SK-MEL-5 (cell line): ENCODE results near the gene AFAP1L2. TPM values are rescaled to one million over a fixed set of nuclear protein-coding genes. Genes with fewer than 3 reads are reported as not detected.

Experiments used
- DNase-seq: peaks from one replicate; pipeline ENCODE4 v3.0.0-alpha.2; 2016; ENCODE audit warnings: low read depth, low spot score
- in situ Hi-C: cut with HindIII; loops from 2 replicates; pipeline ENCODE4 v1.10.0; 2016; ENCODE audit warnings: low sequenced_read_pairs, high pct_unique_total_duplicates, low pct_unique_long_range_greater_than_20kb
- total RNA-seq: library from RNA; depleted of rRNA; stranded (reverse); fragments of >200 nt; shearing (Covaris generic); gene quantifications from 2 replicates; pipeline ENCODE4 v1.2.3, GENCODE V29; 2014

AFAP1L2 gene
- total RNA-seq, 1 experiment from 2014 or later, result 1.0 TPM

DNA sequence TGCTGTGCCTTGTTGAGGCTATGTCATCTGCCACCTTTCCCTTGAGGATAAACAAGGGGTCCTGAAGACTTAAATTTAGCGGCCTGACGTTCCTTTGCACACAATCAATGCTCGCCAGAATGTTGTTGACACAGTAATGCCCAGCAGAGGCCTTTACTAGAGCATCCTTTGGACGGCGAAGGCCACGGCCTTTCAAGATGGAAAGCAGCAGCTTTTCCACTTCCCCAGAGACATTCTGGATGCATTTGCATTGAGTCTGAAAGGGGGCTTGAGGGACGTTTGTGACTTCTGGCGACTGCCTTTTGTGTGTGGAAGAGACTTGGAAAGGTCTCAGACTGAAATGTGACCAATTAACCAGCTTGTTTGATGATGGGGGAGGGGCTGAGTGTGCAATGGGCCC lies 112.8 kb downstream of the AFAP1L2 start:
- DNase-seq, result no peak
- in situ Hi-C loops, result no loop called here

DNA sequence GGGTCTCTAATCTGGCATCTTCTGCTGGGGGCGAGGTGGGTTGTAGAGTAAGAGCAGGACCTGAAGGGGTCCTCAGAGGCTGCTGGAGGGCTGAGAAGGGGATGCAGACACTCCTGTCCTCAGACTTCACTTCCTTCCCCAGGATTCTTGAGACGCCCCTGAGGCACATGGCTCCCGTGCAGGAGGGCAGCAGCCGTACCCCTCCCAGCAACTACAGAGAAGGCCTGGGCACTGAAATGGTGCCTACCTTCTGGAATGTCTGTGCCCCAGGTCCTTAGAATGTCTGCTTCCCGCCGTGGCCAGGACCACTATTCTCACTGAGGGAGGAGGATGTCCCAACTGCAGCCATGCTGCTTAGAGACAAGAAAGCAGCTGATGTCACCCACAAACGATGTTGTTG lies 113.2 kb downstream of the AFAP1L2 start:
- in situ Hi-C loops, result no loop called here
- no peak for DNase-seq

DNA sequence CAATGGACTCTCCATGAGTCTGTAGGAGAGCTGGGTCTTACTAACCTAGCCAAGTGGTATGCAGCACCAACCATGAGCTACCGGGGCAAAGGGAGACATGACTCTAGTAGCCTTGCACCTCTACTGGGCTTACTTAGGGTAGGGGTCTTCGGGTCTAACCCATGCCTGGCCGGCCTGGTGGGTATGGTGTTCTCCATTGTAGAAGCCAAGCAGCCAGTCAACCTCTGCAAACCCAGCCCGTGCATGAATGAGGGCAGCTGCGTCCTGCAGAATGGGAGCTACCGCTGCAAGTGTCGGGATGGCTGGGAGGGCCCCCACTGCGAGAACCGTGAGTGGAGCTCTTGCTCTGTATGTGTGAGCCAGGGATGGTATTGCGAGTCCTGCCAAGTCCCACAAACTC lies 114.3 kb downstream of the AFAP1L2 start:
- in situ Hi-C loops, result no loop called here

DNA sequence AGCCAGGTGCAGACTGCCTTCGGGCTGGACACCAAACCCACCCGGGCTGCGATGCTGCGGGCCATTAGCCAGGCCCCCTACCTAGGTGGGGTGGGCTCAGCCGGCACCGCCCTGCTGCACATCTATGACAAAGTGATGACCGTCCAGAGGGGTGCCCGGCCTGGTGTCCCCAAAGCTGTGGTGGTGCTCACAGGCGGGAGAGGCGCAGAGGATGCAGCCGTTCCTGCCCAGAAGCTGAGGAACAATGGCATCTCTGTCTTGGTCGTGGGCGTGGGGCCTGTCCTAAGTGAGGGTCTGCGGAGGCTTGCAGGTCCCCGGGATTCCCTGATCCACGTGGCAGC lies 115.2 kb downstream of the AFAP1L2 start:
- in situ Hi-C loops, result no loop called here
- no peak for DNase-seq

More for the DNA sequence above, 114.3 kb downstream of the AFAP1L2 start:
- no peak for DNase-seq

DNA sequence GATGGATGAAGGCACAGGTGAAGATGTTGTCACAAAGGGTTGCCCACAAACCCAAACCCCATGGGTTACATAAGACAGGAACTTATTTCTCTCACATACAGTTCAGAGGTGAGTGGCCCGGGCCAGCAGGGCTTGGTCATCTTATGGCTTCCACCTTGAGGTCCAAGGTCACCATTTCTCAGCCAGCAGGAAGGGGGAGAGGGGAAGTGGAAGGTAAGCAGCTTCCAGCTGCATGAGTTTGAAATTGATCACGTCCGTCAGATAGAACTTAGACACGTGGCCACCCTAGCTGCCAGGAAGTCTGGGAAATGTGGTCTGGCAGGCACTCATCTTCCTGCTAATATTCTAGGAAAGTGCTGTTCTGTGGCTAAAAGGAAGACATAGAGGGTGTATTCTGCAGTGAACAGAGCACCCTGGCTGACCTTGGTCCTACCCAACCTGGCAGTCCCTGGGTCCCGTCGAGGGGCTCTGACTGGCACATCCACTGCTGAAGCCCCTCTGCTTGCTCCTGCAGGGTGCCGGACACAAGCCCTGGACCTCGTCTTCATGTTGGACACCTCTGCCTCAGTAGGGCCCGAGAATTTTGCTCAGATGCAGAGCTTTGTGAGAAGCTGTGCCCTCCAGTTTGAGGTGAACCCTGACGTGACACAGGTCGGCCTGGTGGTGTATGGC lies 115.7 kb downstream of the AFAP1L2 start:
- in situ Hi-C loops, result no loop called here
- DNase-seq, result no peak

DNA sequence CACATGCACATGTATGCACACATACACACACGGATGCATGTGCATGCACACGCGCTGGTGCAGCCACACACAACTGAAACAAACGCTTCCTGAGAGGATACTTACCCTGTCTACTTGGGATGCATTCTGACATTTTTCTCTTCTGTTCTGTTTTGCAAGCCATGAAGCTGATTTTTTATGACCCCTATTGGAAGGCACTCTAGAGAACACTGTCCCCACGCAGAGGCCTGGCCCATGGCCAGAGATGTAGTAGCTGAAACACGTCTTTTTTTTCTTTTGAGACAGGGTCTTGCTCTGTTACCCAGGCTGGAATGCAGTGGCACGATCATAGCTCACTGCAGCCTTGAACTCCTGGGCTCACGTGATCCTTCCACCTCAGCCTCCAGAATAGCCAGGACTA lies 117.4 kb downstream of the AFAP1L2 start:
- in situ Hi-C loops, result no loop called here
- no peak for DNase-seq

DNA sequence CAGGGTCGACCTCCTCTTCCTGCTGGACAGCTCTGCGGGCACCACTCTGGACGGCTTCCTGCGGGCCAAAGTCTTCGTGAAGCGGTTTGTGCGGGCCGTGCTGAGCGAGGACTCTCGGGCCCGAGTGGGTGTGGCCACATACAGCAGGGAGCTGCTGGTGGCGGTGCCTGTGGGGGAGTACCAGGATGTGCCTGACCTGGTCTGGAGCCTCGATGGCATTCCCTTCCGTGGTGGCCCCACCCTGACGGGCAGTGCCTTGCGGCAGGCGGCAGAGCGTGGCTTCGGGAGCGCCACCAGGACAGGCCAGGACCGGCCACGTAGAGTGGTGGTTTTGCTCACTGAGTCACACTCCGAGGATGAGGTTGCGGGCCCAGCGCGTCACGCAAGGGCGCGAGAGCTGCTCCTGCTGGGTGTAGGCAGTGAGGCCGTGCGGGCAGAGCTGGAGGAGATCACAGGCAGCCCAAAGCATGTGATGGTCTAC lies 118.3 kb downstream of the AFAP1L2 start:
- in situ Hi-C loops, result no loop called here
- no peak for DNase-seq

DNA sequence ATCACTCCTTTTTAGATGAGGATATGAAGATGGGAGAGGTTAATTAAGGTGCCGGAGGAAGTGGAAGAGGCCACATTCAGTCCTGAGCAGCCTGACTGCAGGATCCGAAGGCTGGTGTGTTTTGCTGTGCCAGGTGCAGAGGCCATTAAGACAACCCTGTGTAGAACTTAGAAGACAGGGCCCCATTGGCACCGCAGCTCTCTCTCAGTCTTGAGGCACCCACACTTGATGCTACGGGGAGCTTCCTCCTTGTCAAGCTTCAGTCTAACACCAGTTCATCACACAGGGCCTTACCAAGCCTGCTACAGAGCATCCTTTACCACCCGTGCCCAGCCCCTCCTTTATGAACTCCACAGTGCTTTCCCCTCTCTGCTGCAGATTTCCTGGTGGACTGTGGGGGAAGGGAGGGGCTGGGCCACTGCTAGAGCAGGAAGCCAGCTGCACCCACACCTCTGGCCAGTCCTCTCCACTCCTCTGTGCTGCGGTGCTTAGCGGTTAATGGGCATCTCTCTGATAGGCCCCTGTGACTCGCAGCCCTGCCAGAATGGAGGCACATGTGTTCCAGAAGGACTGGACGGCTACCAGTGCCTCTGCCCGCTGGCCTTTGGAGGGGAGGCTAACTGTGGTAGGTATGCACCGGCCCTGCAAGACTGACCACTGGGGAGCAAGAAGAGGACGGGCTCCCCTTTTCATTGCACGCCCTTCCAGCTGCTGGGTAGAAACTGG lies 119.8 kb downstream of the AFAP1L2 start:
- DNase-seq, result no peak
- in situ Hi-C loops, result no loop called here

DNA sequence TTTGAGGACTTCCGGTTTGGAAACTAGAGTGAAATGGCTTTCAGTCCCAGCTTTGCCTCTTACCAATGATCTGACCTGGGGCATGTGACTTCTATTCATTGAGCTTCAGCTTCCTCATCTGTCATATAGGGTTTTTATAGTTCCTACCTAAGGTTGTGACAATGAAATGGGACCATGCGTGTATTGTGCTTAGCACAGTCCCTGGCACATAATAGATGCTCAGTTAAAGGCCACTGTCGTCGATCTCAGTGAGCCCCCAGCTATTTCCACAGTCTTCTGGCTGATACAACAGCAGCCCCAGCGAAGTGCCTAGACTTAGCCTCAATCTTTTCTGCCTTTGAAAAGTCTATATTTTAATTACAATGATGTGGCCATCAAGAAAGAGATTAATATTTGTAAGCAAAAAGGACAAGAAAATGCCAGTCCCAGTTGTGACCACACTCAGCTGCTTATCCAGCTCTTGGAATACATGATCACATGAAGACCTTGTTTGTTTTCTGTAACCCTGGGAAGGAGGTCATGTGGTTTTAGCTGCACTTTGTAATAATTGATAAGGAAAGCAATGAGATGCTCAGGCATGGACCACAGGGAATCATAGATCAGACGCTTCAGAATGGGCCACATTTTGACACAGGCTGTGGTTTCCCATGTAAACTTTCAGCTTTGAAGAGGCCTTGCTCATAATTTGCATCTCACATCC lies 120.6 kb downstream of the AFAP1L2 start:
- in situ Hi-C loops, result no loop called here
- peak; percentile 7 for DNase-seq

DNA sequence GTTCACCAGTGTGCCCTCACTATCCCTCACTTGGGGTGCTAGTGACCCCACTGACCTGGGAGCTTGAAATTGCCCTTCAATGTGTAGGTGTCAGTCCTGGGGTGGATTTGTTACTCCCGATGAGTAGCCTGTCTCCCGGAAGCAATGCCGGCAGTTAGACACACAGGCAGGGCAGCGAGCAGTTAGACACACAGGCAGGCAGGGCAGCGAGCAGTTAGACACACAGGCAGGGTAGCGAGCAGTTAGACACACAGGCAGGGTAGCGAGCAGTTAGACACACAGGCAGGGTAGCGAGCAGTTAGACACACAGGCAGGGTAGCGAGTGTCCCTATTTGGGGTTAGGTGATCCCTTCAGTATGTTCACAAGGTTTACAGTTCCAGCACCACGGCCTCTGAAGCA lies 121.2 kb downstream of the AFAP1L2 start:
- in situ Hi-C loops, result no loop called here
- no peak for DNase-seq

DNA sequence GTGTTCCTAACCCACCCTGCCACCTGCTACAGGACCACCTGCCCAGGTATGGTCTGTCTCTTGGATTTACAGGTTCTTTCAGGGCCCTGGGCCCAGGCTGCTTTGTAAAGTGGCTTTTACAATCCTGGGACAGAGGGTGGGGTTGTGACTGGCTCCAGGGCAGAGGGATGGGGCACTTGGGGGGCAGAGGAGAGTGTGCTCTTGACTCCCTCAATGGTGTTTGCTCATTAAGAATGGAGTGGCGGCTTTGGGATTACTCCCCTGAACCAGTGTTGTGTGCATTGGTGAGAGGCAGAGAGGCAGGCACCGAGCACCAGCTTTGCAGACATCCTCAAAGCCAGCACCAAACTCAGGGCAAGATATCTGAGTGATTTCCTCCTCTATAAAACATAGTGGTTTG lies 121.8 kb downstream of the AFAP1L2 start:
- in situ Hi-C loops, result no loop called here

DNA sequence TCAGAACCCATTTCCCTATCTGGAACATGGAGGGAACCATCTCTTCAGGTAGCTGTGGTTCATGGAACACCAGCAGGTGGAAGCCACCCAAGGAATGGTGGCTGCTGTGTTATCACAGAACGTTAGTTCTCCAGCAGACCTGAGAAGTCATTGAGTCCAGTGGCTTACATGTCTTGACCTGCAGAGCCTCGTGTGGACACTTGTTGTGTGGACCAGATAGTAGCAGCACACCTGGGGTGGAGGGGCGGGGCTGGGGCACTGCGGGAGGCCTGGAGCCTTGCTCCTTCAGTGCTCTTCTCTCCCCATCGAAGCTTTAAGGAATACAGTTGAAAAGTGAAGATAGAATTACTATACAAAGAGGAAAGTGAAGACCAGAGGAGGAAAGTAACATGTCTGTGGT lies 122.8 kb downstream of the AFAP1L2 start:
- DNase-seq, result no peak
- in situ Hi-C loops, result no loop called here

More for the DNA sequence above, 121.8 kb downstream of the AFAP1L2 start:
- no peak for DNase-seq

DNA sequence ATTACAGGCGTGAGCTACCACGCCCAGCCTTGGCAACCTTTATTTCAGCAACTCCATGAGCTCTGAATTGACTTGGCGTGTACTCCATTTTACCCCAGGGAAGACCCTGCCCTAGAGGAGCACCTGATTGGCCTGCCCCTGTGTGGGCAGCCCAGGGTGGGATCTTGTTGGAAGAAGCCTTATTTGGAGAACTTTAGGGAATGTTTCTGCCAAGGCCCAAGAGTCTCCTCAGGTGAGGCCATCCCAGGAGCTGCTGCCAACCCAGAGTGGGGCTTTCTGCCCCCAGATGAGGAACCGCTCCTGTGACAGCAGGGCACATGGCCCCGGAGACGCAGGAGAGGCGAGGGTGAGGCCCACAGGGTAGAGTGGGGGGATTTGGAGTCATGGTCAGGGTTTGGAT lies 123.3 kb downstream of the AFAP1L2 start:
- no peak for DNase-seq
- in situ Hi-C loops, result no loop called here

DNA sequence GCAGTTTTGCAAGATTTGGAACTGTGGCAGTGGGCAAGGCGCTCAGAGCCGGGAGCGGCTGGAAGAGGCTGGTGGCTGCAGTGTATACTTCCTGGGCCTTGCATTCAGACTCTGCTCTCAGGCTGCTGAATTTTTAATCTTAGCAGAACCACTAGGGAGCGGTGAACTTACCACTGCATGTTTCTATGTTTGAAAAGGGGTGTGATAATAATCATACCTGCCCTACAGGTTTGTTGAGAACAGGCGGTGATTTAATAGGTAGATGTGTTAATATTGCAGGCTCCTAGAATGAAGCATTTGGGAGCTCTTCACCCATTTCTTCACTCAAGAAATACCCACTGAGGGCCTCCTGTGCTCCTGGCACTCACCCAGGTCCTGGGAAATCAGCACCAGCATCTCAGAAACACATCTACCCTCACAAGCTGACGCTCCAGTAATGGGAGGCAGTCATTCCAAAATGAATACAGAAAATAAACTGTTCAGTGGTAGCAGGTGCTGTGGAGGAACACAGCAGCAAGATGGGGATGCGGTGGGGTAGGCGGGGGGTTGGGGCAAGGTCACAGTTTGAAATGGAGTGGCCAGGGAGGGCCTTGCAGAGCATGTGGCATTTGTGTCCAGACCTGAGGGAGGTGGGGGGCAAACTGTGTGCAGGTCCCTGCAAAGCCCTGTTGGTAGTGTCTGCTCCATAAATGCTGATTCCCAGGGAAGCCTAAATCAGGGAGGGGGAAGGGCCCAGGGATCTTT lies 124.2 kb downstream of the AFAP1L2 start:
- in situ Hi-C loops, result no loop called here
- DNase-seq, result no peak

DNA sequence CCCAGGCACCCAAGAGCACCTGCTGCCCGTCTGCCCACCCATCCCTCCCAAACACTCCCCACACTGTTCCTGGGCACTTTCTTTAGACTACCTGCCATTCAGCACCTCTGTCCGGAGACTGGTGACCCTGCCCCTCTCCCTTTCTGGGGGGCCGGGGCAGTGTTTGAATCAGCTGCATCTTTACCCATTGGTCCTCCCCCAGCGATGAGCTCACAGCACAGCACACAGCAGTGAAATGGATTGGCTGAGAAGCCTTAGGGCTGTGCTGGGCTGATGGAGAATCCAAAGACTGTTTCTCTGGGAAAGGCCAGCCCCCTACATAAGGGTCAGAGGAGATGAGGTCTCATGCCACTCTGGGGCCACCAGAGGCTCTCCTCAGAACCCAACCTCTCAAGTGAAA lies 125.0 kb downstream of the AFAP1L2 start:
- DNase-seq, result no peak
- in situ Hi-C loops, result no loop called here

DNA sequence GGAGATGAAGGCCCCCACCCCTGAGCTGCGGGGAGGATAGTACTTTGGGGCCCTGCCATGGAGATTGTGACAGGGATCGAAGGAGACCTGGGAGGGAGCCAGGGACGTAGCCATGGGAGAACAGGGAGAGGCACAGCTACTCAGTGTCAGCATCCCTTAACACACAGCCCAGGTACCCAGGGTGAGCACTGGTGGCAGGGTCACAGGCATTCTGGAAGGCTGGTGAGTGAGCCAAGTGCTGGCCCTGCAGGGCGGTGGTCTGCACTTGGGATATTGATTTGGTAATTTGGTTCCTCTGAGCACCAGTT lies 125.5 kb downstream of the AFAP1L2 start:
- in situ Hi-C loops, result no loop called here
- no peak for DNase-seq

DNA sequence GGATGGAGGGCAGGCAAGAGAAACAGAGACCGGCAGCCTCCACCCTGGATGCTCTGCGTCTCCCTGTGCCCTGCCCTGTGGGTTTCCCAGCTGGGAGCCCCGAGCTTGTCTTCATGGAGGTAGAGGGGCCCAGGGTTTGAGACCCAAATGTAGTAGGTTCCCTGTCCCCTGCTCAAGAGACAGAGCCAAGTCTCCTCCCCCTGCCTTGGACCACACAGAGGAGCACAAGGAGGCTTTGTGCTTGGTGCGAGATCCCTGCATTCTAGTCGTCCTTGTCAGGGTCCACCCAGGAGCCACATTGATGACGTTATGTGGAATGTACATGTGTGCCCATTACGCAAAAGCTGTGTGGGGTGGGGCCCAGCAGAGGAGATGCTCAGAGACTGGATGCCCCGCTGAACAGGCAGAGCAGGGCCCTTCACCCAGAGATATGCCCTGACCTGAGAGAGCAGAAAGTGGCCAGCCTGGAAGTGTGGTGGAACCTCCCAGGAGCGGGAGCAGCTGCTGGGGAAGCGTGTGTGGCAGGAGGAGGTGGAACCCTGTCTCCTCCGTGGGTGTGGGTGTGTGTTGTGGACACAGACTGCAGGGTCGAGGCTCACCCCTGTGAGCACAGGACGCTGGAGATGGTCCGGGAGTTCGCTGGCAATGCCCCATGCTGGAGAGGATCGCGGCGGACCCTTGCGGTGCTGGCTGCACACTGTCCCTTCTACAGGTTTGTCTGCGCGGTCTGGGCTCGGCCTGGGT lies 126.0 kb downstream of the AFAP1L2 start:
- in situ Hi-C loops, result no loop called here
- no peak for DNase-seq

DNA sequence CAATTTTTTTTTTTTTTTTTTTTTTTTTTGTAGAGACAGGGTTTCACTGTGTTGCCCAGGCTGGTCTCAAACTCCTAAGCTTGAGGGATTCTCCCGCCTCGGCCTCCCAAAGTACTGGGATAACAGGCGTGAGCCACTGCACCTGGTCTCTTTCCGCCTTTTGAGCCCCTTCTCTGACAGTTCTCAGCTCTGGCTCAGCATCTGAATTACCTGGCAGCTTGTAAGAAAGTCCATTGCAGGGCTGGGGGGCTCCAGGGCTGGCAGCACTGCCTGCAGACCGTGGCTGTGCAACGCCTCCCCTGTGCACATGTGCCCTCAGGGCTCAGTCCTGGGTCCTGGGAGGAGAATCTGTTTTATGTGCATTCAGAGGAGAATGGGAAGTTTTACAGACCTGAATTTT lies 127.6 kb downstream of the AFAP1L2 start:
- in situ Hi-C loops, result no loop called here
- DNase-seq, result no peak
